NCI-H2107 (cell line): ENCODE data around the gene RFC2.
"Not testable (repeated sequence)": the region's sequence is repeated elsewhere in the genome, so short reads cannot be mapped to it uniquely, and the experiment has no call there.

Experiments used
- DNase-seq: peaks from one replicate; lab custom pipeline; 2025; lab: John Stamatoyannopoulos, UW

Gene RFC2

GRCh38 chr7:74217455-74218342 lies 36.5 kb downstream of the RFC2 start:
- no peak for DNase-seq

GRCh38 chr7:74216361-74216761 lies 37.8 kb downstream of the RFC2 start:
- no peak for DNase-seq

- no peak for DNase-seq
Measured at GRCh38 chr7:74215921-74216320, 38.3 kb downstream of the RFC2 start.

DNA sequence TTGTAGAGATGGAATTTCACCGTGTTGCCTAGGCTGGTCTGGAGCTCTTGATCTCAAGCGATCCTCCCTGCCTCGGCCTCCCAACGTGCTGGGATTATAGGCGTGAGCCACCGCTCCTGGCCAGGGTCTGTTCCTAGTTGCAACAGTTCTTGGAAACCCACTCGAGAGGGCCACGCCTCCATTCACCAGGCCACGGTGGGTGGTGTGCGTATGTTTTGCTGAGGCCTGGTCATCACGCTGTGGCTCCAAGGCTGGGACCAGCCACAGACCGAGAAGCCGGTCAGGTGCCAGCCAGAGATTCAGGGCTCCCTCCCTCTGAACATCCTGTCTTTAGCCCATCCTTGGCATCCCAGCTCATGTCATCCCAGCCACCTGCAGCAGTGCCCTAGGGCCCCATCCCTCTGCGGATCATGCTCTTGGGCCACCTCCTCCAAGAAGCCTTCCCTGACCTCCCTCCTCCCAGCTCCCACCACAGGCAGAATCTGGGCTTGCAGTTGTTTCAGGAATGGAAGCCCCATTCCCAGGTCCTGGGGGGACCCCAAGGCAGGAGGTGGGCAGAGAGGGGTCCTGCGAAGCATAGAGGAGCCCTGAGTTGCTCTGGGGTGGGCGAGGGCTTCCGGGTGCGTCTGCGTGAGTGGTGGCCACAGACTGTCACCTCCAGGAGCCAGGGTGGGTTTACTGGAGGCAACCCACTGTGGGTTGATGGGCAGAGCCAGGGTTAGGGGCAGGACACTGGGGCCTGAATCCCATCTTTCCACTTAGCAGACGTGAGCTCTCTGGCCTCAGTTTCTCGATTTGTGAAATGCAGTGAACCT lies 39.2 kb downstream of the RFC2 start:
- DNase-seq: no peak

DNA sequence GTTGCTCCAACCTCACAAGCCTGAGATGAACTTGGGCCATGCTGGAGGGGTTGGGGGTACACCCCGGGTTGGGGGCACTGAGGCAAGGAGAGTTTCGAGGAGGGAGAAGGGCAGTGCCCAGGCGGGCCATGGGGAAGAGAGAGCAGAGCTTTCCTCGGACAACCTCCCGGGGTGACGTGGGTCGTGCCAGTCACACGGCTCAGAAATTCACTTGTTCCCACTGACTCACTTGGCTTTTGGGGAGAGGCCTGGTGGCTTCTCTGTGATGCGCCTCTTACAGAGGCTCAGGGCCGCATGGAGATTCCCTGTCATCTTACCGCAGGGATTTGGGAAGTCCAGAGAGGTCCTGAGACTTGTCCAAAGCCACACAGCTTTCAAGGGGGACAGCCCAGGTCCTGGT lies 41.5 kb downstream of the RFC2 start:
- DNase-seq: no peak

GRCh38 chr7:74208241-74208640 lies 46.0 kb downstream of the RFC2 start:
- not testable (repeated sequence) for DNase-seq

GRCh38 chr7:74207586-74207985 lies 46.6 kb downstream of the RFC2 start:
- DNase-seq: no peak

GRCh38 chr7:74206589-74207120 lies 47.5 kb downstream of the RFC2 start:
- DNase-seq: peak; percentile 32

DNA sequence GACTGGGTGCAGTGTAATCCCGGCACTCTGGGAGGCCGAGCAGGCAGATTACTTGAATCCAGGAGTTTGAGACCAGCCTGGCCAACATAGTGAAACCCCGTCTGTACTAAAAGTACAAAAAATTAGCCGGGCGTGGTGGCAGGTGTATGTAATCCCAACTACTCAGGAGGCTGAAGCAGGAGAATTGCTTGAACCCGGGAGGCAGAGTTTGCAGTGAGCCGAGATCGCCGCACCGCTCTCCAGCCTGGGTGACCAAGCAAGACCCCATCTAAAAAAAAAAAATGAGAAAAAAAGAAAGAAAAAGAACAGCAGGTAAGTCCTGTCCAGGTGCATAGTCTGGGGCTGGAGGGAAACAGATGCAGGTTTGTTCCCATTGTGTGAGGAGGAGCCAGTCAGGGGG lies 48.1 kb downstream of the RFC2 start:
- not testable (repeated sequence) for DNase-seq

GRCh38 chr7:74203956-74204618 lies 50.1 kb downstream of the RFC2 start:
- DNase-seq: no peak

- DNase-seq: no peak
Measured at GRCh38 chr7:74202841-74203556, 51.2 kb downstream of the RFC2 start.

GRCh38 chr7:74199551-74200355 lies 54.4 kb downstream of the RFC2 start:
- no peak for DNase-seq

DNA sequence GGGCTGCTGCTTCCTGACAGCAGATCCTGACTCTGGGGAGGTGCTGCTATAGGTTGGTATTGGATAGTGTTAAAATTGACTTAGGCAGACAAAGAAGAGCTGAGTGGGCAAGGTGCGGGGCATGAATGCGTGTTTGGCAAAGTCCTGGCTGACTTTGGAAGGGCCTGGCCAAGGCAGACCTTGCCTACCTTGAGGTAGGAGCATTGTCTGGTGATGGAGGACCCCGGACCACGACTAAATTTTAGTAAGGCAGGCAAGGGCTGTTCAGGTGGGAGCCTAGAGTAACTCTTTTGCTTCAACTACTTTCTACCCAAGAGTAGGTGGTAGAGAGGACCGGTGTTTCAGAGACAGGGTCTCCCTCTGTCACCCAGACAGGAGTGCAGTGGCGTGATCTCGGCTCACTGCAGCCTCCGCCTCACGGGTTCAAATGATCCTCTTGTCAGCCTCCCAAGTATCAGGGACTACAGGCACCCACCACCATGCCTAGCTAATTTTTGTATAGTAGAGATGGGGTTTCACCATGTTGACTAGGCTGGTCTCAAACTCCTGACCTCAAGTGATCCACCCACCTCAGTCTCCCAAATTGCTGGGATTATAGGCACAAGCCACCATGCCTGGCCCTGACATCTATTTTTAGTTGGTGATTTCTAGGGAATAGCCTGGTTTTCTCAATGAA lies 56.6 kb downstream of the RFC2 start:
- DNase-seq: no peak

DNA sequence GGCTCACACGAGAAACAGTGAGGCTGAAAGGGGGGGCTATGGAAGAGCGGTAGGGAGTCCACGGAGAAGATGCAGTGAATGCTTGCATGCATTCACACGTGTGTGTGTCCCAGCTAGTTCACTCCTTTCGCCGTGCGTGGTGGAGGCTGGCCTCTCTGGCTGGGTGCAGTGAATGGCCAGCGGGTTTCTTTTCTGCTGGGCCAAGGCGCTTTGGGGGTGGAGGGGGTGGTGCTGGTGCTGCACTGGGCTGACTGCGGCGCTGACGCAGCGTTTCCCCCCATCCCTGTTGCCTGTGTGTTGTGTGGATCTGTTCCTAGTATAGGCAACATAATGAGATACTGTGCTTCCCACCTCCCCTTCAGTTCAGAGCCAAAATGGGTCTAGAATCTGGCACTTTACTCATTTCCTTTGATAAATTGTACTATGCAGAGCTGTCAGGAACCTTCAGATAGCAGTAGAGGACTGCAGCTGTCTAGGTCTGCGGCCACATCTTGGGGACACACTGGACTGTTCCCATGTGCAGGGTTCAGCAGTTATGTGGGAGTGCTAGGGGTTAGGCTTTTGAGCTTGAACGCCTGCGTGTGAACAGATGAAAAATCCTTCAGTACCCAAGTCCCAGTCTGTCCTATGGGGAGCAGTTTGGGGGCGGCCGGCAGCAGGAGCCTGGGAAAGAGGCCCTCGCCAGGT lies 58.1 kb downstream of the RFC2 start:
- not testable (repeated sequence) for DNase-seq

DNA sequence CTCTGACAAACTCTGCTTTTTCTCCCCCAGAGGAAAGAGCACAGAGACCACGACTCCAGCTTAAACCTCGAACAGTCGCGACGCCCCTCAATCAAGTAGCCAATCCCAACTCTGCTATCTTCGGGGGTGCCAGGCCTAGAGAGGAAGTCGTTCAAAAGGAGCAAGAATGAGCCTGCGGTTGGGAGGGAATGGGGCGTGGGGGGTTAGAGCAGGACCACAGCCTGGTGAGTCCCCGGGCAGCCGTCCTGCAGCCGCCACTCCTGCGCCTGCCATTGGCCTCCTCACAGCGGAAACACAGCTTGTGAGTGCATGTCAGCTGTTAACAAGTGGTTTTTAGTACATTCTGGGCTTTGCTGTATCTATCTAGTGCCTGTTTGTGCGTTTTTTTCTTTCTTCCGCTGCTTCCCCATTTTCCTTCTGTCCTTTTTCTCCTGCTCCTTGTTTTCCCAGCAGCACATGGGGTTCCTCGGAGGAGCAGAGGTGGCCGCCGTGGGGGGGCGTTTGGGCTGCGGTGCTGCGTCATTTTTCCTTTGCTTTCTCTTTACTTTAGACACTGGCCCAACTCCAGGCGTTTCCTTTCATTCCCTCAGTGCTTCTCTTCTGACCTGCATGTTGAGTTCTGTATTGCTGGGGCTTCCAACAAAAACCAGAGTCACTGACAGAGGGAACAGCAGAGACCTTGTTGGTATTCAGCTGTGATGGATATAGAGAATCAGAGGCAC lies 58.9 kb downstream of the RFC2 start:
- DNase-seq: not testable (repeated sequence)

GRCh38 chr7:74194686-74195085 lies 59.5 kb downstream of the RFC2 start:
- DNase-seq: no peak

GRCh38 chr7:74193913-74194312 lies 60.3 kb downstream of the RFC2 start:
- no peak for DNase-seq

- DNase-seq: no peak
Measured at GRCh38 chr7:74193054-74193453, 61.1 kb downstream of the RFC2 start.

DNA sequence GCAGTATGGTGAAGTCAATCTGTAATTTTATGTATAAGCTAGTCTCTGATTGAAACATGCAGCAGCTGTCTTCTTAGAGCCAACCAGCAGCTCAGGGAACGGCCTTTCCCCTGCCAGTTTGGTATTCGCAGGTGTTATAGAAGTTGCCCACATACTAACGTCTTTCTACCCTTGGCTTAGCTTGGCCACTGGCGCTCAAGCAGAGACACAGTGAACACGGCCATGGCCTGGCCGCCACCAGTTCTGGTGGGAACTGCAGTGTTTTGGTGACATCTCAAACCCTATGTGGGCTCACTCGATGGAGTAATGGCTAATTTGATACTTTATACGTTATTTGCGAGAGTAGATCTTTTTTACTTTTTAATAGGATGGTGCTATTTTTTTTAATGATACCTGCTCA lies 63.0 kb downstream of the RFC2 start:
- no peak for DNase-seq
